ENCODE results near the gene ADGRL1.

ADGRL1 gene

DNA sequence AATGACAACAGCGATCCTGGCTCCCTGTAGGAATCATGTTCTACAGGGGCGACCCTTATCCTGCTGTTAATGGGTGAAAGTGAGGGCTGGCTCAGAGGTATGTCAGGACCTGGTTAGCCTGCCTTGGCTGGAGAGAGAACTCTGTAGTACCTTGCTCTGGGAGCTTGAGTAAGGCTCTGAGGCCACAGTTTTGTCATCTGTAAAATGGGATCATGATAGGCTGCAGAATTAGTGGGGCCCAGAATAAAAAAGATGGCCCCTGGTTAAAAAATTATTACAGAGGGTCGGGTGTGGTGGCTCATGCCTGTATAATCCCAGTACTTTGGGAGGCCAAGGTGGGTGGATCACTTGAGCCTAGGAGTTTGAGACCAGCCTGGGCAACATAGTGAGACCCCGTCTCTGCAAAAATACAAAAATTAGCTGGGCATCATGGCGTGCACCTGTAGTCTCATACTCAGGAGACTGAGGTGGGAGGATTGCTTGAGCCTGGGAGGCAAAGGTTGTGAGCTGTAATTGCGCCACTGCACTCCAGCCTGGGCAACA lies 104.9 kb downstream of the ADGRL1 start:
- TF ChIP-seq, protein P1, sequence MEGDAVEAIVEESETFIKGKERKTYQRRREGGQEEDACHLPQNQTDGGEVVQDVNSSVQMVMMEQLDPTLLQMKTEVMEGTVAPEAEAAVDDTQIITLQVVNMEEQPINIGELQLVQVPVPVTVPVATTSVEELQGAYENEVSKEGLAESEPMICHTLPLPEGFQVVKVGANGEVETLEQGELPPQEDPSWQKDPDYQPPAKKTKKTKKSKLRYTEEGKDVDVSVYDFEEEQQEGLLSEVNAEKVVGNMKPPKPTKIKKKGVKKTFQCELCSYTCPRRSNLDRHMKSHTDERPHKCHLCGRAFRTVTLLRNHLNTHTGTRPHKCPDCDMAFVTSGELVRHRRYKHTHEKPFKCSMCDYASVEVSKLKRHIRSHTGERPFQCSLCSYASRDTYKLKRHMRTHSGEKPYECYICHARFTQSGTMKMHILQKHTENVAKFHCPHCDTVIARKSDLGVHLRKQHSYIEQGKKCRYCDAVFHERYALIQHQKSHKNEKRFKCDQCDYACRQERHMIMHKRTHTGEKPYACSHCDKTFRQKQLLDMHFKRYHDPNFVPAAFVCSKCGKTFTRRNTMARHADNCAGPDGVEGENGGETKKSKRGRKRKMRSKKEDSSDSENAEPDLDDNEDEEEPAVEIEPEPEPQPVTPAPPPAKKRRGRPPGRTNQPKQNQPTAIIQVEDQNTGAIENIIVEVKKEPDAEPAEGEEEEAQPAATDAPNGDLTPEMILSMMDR (IDR thresholded peaks at IDR 0.05; ENCODE audit: insufficient read depth, low read length, poor library complexity, severe bottlenecking), result no peak
- Histone ChIP-seq H3K27me3 (replicated peaks; ENCODE audit: control insufficient read depth, insufficient read depth, low read length) (no peaks in the 10 kb centered on the region), H3K36me3 (ENCODE audit: control insufficient read depth, insufficient read depth, low read length) (peaks cover 18% of the 10 kb centered on the region), H3K4me3 (replicated peaks; ENCODE audit: low read depth, low read length) (no peak overlapping the region)
- no peak for DNase-seq (ENCODE audit: extremely low read depth, insufficient read length)
